Upper lobe of right lung (tissue), 1 donor: Measurements from ENCODE around the gene B3GALT5. TPM values are rescaled to one million over a fixed set of nuclear protein-coding genes. Genes with fewer than 3 reads are reported as not detected.

Source experiments
- ATAC-seq: fragments of 200-7000 bp; cut with Tn5 transposase; one replicate; pipeline ENCODE4 v1.9.1; 2020; ENCODE audit warnings: mild to moderate bottlenecking, moderate library complexity
- DNase-seq: peaks from one replicate; pipeline ENCODE4 v3.0.0-alpha.2; 2020
- H3K27ac ChIP-seq: fragments of 200-600 bp; one replicate; pipeline ENCODE4 v1.8.0; 2022
- H3K27me3 ChIP-seq: fragments of 200-600 bp; one replicate; pipeline ENCODE4 v1.8.0; 2022; ENCODE audit warnings: mild to moderate bottlenecking
- H3K36me3 ChIP-seq: fragments of 200-600 bp; one replicate; pipeline ENCODE4 v1.8.0; 2022
- H3K4me1 ChIP-seq: fragments of 200-600 bp; one replicate; pipeline ENCODE4 v1.8.0; 2022
- H3K4me3 ChIP-seq: fragments of 200-600 bp; one replicate; pipeline ENCODE4 v1.8.0; 2022; ENCODE audit warnings: mild to moderate bottlenecking
- H3K9me3 ChIP-seq: fragments of 200-600 bp; one replicate; pipeline ENCODE4 v1.8.0; 2022
- CTCF ChIP-seq: fragments of 200-600 bp; IDR thresholded peaks from one replicate; pipeline ENCODE4 v1.8.0; 2022; ENCODE audit warnings: antibody characterized with exemption
- intact Hi-C: fragments of 100-400 bp; cut with DNase I; formaldehyde crosslinking; loops from one replicate; pipeline ENCODE4 v1.11.0; 2022
- total RNA-seq: library from RNA; stranded (reverse); fragmentation: NEBNext Ultra II Directional; extraction: Animal tissue kit (Norgen Biotek cat#: 25700); gene quantifications from one replicate; pipeline ENCODE4 v1.2.1, GENCODE V29; 2021
- donor health status: DM: no; HTN: yes; CAD: no; lungs with severe emphysema.

The B3GALT5 gene
- total RNA-seq, 1 donor from 2014 or later = not detected

- no peak for ATAC-seq
- Histone ChIP-seq H3K4me1 (no peaks in the 10 kb centered on the region), H3K4me3 (no peak overlapping the region), H3K27me3 (no peaks in the 10 kb centered on the region), H3K27ac (no peak overlapping the region), H3K9me3 (no peaks in the 10 kb centered on the region), H3K36me3 (no peaks in the 10 kb centered on the region)
- TF ChIP-seq CTCF = no peak
- DNase-seq = no peak
- intact Hi-C loops = no loop called here
Measured at GRCh38 chr21:39647476-39647875, 34.7 kb downstream of the B3GALT5 start.

- no peak for ATAC-seq
- intact Hi-C loops = no loop called here
- no peak for TF ChIP-seq CTCF
- no peak overlapping the region for H3K27ac ChIP-seq
- peak; percentile 33 for DNase-seq
- no peak overlapping the region for H3K4me3 ChIP-seq
- no peaks in the 10 kb centered on the region for H3K4me1 ChIP-seq
- no peaks in the 10 kb centered on the region for H3K9me3 ChIP-seq
- H3K36me3 ChIP-seq = no peaks in the 10 kb centered on the region
- H3K27me3 ChIP-seq = no peaks in the 10 kb centered on the region
Measured at GRCh38 chr21:39648879-39649278, 36.1 kb downstream of the B3GALT5 start.

GRCh38 chr21:39649526-39649925 lies 36.8 kb downstream of the B3GALT5 start:
- Histone ChIP-seq H3K9me3 (no peaks in the 10 kb centered on the region), H3K4me3 (no peak overlapping the region), H3K27me3 (no peaks in the 10 kb centered on the region), H3K27ac (no peak overlapping the region), H3K36me3 (no peaks in the 10 kb centered on the region), H3K4me1 (no peaks in the 10 kb centered on the region)
- intact Hi-C loops = no loop called here
- no peak for TF ChIP-seq CTCF
- ATAC-seq (no peak), DNase-seq (peak; percentile 28)

- ATAC-seq (no peak), DNase-seq (peak; percentile 45)
- Histone ChIP-seq H3K4me3 (no peak overlapping the region), H3K27ac (no peak overlapping the region), H3K9me3 (no peaks in the 10 kb centered on the region), H3K36me3 (no peaks in the 10 kb centered on the region), H3K4me1 (no peaks in the 10 kb centered on the region), H3K27me3 (no peaks in the 10 kb centered on the region)
- intact Hi-C loops = no loop called here
- no peak for TF ChIP-seq CTCF
Measured at GRCh38 chr21:39650306-39650705, 37.6 kb downstream of the B3GALT5 start.

GRCh38 chr21:39650801-39651200 lies 38.1 kb downstream of the B3GALT5 start:
- no peaks in the 10 kb centered on the region for H3K4me1 ChIP-seq
- TF ChIP-seq CTCF = no peak
- intact Hi-C loops = no loop called here
- no peak overlapping the region for H3K4me3 ChIP-seq
- H3K27ac ChIP-seq = no peak overlapping the region
- no peaks in the 10 kb centered on the region for H3K9me3 ChIP-seq
- ATAC-seq (no peak), DNase-seq (no peak)
- H3K27me3 ChIP-seq = no peaks in the 10 kb centered on the region
- H3K36me3 ChIP-seq = no peaks in the 10 kb centered on the region

GRCh38 chr21:39651206-39651605 lies 38.5 kb downstream of the B3GALT5 start:
- peak; percentile 10 for DNase-seq
- H3K4me3 ChIP-seq = no peak overlapping the region
- H3K4me1 ChIP-seq = no peaks in the 10 kb centered on the region
- H3K27me3 ChIP-seq = no peaks in the 10 kb centered on the region
- no peak for ATAC-seq
- intact Hi-C loops = no loop called here
- H3K27ac ChIP-seq = no peak overlapping the region
- TF ChIP-seq CTCF = no peak
- H3K9me3 ChIP-seq = no peaks in the 10 kb centered on the region
- no peaks in the 10 kb centered on the region for H3K36me3 ChIP-seq
